Occipital lobe (tissue), 3 donors: ENCODE measurements around the gene ZC3H11A. TPM values are rescaled to one million over a fixed set of nuclear protein-coding genes. Genes with fewer than 3 reads are reported as not detected.

ENCODE experiments used
- DNase-seq: peaks from one replicate; lab custom pipeline; 2025; lab: John Stamatoyannopoulos, UW
- small RNA-seq: library from RNA; depleted of rRNA; stranded (forward); fragments of <200 nt; gene quantifications from one replicate; pipeline ENCODE3, GENCODE V24; 2014
- total RNA-seq: library from RNA; depleted of rRNA; stranded (reverse); fragments of >200 nt; gene quantifications from one replicate; pipeline ENCODE4 v1.2.3, GENCODE V29; 2014

ZC3H11A gene
- total RNA-seq, 1 donor from 2014 or later = 83.0 TPM

DNA sequence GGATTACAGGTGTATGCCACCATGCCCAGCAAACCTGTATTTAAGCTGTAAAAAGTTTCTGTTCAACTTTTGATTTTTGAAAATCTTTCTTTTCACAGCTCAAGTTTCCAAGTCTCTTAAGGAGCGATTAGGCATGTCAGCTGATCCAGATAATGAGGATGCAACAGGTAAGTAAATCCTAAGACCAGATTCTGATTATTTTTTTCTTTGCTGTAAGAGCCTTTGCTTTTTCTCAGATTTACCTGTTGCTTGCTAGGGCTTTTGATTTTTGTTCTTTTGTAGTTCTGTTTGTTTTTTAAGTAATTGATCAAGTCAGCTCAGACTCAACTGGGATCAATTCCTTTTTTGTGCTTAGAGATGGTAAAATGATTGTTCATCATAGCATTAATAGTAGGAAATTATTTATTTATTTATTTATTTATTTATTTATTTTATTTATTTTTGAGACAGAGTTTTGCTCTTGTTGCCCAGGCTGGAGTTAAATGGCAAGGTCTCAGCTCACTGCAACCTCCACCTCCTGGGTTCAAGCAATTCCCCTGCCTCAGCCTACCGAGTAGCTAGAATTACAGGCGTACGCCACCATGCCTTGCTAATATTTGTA lies 44.9 kb downstream of the ZC3H11A start:
- no peak for DNase-seq

- DNase-seq = no peak
These were observed 47.1 kb downstream of the ZC3H11A start for GRCh38 chr1:203842559-203842876.

DNA sequence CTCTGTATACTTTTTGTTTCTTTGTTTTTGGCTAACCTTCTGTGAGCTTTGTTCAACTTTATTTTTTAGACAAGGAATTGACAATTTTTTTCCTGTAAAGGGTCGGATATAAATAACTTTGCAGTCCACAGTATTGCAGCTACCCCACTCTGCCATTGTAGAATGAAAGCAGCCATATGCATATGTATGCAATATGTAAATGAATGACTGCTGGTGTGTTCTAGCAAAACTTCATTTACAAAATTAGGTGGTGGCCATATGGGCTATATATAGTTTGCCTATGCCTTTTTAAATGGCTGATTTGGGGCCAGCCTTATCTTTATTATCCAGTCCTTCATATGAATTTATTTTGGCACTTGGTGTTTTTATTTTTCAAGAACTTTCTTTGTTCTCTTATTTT lies 48.0 kb downstream of the ZC3H11A start:
- no peak for DNase-seq

Small RNA genes lying within 50 kb of the gene (small RNA-seq; reads per million reads assigned to genes)
- gene ZC3H11A = 0.17 reads per million

Other genes with a start within 250 kb of the ZC3H11A start
- gene ATP2B4, start 168.8 kb upstream of the ZC3H11A start, total RNA-seq = 35.2 TPM
- gene LAX1, start 30.4 kb upstream of the ZC3H11A start, total RNA-seq = not detected
- 8.1 TPM for gene ZBED6, start within 50 bp of the ZC3H11A start, total RNA-seq
- 62.5 TPM for gene SNRPE, start 66.0 kb downstream of the ZC3H11A start, total RNA-seq